Measurements from ENCODE around the gene SLC11A1.

SLC11A1 gene

DNA sequence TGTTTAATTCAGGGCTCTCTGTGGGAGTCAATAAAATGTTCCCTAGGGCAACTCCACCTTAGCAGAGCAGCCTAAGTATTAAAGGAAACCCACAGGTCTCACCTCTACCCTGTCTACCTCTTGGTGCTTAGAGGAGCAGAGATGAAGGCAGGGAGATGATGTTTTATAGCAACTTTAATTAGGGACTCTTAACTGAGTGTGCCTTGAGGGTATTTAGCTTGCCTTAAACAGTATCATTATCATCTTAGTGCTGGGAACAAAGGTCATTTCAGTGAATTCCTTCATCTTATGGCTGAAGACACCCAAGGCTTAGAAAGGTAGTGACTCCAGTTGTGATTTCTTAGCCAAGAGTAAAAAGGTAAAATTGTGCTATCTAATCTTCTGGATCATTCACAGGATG, 63.5 kb downstream of the SLC11A1 start:
- no peak for DNase-seq (ENCODE audit: low read depth)
- H3K4me3 ChIP-seq (ENCODE audit: low read length): no peak overlapping the region
- TF ChIP-seq CTCF (conservative IDR thresholded peaks at IDR 0.05; ENCODE audit: low read depth, low read length): no peak
